SH-SY5Y (cell line): Measurements from ENCODE around the gene CR2.

Source experiments
- GATA2 ChIP-seq: IDR thresholded peaks from 2 replicates; pipeline ENCODE4 v1.6.1; 2011; ENCODE audit warnings: mild to moderate bottlenecking, low read depth, low read length
- GATA3 ChIP-seq: IDR thresholded peaks from 2 replicates; pipeline ENCODE4 v1.6.1; 2011; ENCODE audit warnings: low read depth, mild to moderate bottlenecking, low read length, moderate library complexity

GRCh38 chr1:207495801-207496792 lies 42.0 kb downstream of the CR2 start, which contains the start of gene CR1:
- no peak for TF ChIP-seq GATA2
- TF ChIP-seq GATA3, result no peak
